Measurements from ENCODE around the gene ACTR2. TPM values are rescaled to one million over a fixed set of nuclear protein-coding genes. Genes with fewer than 3 reads are reported as not detected.

The ACTR2 gene
- total and polyA plus RNA-seq, 2 of the 13 experiments (the other 11 are each of a cell fraction or from before 2014, with no cell fraction given) = 51.2 to 100 TPM

DNA sequence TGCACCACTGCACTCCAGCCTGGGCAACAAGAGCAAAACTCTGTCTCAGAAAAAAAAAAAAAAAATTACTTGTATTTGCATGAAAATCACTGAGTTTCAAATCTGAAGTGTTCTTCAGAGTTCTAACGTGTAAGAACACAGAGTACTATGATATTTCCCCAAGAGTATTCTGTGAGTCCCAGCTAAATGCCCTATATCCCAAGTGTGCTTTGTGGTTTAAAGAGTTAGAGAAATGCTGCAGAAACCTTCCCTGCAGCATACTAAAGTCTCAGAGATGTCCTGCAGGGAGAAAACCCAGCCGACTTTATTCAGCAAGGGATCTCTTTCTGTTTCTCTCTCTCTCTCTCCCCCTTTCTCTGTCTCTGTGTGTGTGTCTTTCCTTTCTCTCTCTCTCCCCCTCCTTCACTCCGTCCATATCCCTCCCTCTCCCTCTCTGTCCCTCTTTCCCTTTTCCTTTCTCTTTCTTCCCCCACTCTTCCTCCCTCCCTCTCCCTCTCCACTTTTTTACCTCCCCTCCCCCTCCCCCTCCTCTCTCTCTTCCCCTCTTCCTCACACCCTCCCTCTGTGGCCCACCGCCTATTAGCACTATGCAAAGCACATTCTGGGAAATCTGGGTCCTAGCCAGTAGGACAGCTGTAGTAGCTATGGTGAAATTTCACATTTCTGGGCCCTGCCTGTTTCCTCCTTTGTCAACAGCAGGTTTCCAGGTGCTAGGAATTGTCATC is 54.2 kb downstream of the ACTR2 start (continued):
- TF ChIP-seq, protein P1, sequence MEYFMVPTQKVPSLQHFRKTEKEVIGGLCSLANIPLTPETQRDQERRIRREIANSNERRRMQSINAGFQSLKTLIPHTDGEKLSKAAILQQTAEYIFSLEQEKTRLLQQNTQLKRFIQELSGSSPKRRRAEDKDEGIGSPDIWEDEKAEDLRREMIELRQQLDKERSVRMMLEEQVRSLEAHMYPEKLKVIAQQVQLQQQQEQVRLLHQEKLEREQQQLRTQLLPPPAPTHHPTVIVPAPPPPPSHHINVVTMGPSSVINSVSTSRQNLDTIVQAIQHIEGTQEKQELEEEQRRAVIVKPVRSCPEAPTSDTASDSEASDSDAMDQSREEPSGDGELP (IDR thresholded peaks at IDR 0.05; ENCODE audit: borderline replicate concordance, low read depth) = peak; percentile 40
- TF ChIP-seq KDM5B (CRISPR knock-in tag; IDR thresholded peaks at IDR 0.05; ENCODE audit: borderline replicate concordance) = no peak
- no peak for TF ChIP-seq PLRG1 (conservative IDR thresholded peaks at IDR 0.05)
- TF ChIP-seq ZSCAN9 (CRISPR knock-in tag; IDR thresholded peaks at IDR 0.05; ENCODE audit: borderline replicate concordance) = no peak
- TF ChIP-seq PCBP2 (optimal IDR thresholded peaks at IDR 0.05; ENCODE audit: low read depth, low read length, poor library complexity, severe bottlenecking) = peak; percentile 60
- no peak for TF ChIP-seq IRX3 (CRISPR knock-in tag; IDR thresholded peaks at IDR 0.05; ENCODE audit: borderline replicate concordance, low read depth)
- TF ChIP-seq HNRNPK (IDR thresholded peaks at IDR 0.05; ENCODE audit: low read depth, low read length, poor library complexity, severe bottlenecking) = peak; percentile 95
- no peak for TF ChIP-seq MEIS1 (CRISPR knock-in tag; IDR thresholded peaks at IDR 0.05; ENCODE audit: borderline replicate concordance)
- no peak for TF ChIP-seq ZNF841 (CRISPR knock-in tag; IDR thresholded peaks at IDR 0.05; ENCODE audit: borderline replicate concordance)

DNA sequence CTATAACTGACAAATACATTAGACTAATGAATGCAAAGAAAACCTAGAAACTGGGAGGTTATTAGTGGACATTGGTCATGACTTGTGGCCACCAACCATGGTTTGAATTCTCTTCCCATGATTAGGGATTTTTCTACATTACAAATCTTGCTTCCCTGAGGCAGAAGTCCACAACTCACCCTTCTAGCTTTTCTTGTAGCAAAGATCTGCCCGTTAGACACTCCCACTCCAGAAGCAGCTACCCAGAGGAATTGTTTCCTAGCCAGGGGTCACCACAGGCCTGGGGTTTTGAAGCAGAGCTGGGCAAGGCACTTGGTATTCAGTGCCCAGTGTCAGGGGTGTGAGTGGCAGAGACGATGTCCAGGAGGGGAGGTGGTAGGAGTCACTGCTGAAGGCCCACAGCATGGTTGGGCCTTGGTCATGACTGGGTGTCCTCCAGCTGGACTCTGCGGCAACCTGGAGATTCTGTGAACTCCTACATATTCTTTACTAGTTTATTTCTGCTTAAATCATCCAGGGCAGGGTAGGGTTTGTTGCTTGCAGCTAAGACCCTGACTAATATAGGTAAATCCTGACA is 54.9 kb downstream of the ACTR2 start:
- intact Hi-C loops (cut with micrococcal nuclease; ENCODE audit: unreplicated experiment) (loop anchor here (5.0 kb wide), 1 partner anchor 270 kb away; no protein-coding TSS in a partner anchor), in situ Hi-C loops (cut with HindIII; ENCODE audit: extremely low pct_ligation_motif_present, low pct_unique_long_range_greater_than_20kb) (no loop called here)
- no peak for DNase-seq (ENCODE audit: low spot score)
- Histone ChIP-seq H3K4me1 (ENCODE audit: insufficient read depth, low read length) (peaks cover 30% of the 10 kb centered on the region), H3K27me3 (ENCODE audit: control insufficient read depth in 1 of 2, insufficient read depth in 2 of 2, low read length in 2 of 2) (no peaks in the 10 kb centered on the region; a peak in 1 of 5 replicates), H2AFZ (ENCODE audit: low read length) (no peak overlapping the region), H3K79me2 (ENCODE audit: insufficient read depth, low read length) (no peaks in the 10 kb centered on the region), H4K20me1 (ENCODE audit: insufficient read depth, low read length) (no peaks in the 10 kb centered on the region), H3K4me3 (replicated peaks in 1 of 3; ENCODE audit: insufficient read depth in 1 of 3, low read depth in 2 of 3, low read length in 3 of 3) (no peak overlapping the region), H3K9me3 (ENCODE audit: low read length) (no peaks in the 10 kb centered on the region), H3K27ac (ENCODE audit: extremely low read length, insufficient read depth, low read length) (no peak overlapping the region), H3K9ac (ENCODE audit: insufficient read depth, low read depth, low read length) (no peak overlapping the region), H3K36me3 (replicated peaks in 1 of 2; ENCODE audit: control insufficient read depth in 1 of 2, insufficient read depth in 2 of 2, low read length in 2 of 2) (no peaks in the 10 kb centered on the region), H3K4me2 (ENCODE audit: low read depth, low read length) (peak overlapping the region; percentile 51; the same call in 1 of the 2 replicates)
- peak; percentile 62 for ATAC-seq
- WGBS (ENCODE audit: low lambda C conversion rate) = 6% methylated on average over 3 of the region's 3 CpGs
- CTCF ChIA-PET (ENCODE audit: low intra/inter-chr PET ratio, low total read pairs) = no interaction called here
- FAIRE-seq = no peak
- no TSS peak for BruUV-seq (replicated peaks)
- POLR2A ChIA-PET = no interaction called here
- TF ChIP-seq BHLHE40 (IDR thresholded peaks at IDR 0.05; ENCODE audit: low read length) (no peak), MYNN (CRISPR knock-in tag; IDR thresholded peaks at IDR 0.05; ENCODE audit: low read depth) (no peak), ZKSCAN5 (CRISPR knock-in tag; IDR thresholded peaks at IDR 0.05) (no peak), RARG (CRISPR knock-in tag; IDR thresholded peaks at IDR 0.05; ENCODE audit: low read depth) (no peak), ZNF747 (CRISPR knock-in tag; IDR thresholded peaks at IDR 0.05; ENCODE audit: borderline replicate concordance) (no peak)
- TF ChIP-seq, protein P2, sequence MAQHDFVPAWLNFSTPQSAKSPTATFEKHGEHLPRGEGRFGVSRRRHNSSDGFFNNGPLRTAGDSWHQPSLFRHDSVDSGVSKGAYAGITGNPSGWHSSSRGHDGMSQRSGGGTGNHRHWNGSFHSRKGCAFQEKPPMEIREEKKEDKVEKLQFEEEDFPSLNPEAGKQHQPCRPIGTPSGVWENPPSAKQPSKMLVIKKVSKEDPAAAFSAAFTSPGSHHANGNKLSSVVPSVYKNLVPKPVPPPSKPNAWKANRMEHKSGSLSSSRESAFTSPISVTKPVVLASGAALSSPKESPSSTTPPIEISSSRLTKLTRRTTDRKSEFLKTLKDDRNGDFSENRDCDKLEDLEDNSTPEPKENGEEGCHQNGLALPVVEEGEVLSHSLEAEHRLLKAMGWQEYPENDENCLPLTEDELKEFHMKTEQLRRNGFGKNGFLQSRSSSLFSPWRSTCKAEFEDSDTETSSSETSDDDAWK (CRISPR knock-in tag; IDR thresholded peaks at IDR 0.05) = no peak
- TF ChIP-seq, protein P3, sequence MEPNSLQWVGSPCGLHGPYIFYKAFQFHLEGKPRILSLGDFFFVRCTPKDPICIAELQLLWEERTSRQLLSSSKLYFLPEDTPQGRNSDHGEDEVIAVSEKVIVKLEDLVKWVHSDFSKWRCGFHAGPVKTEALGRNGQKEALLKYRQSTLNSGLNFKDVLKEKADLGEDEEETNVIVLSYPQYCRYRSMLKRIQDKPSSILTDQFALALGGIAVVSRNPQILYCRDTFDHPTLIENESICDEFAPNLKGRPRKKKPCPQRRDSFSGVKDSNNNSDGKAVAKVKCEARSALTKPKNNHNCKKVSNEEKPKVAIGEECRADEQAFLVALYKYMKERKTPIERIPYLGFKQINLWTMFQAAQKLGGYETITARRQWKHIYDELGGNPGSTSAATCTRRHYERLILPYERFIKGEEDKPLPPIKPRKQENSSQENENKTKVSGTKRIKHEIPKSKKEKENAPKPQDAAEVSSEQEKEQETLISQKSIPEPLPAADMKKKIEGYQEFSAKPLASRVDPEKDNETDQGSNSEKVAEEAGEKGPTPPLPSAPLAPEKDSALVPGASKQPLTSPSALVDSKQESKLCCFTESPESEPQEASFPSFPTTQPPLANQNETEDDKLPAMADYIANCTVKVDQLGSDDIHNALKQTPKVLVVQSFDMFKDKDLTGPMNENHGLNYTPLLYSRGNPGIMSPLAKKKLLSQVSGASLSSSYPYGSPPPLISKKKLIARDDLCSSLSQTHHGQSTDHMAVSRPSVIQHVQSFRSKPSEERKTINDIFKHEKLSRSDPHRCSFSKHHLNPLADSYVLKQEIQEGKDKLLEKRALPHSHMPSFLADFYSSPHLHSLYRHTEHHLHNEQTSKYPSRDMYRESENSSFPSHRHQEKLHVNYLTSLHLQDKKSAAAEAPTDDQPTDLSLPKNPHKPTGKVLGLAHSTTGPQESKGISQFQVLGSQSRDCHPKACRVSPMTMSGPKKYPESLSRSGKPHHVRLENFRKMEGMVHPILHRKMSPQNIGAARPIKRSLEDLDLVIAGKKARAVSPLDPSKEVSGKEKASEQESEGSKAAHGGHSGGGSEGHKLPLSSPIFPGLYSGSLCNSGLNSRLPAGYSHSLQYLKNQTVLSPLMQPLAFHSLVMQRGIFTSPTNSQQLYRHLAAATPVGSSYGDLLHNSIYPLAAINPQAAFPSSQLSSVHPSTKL (CRISPR knock-in tag; IDR thresholded peaks at IDR 0.05) = no peak

All from HepG2 (cell line).